ENCODE results near the gene KNDC1. TPM values are rescaled to one million over a fixed set of nuclear protein-coding genes. Genes with fewer than 3 reads are reported as not detected.

Gene KNDC1
- total RNA-seq, 1 experiment from 2014 or later = 0.34 TPM

GRCh38 chr10:133180192-133180964 lies 20.4 kb downstream of the KNDC1 start:
- in situ Hi-C loops (cut with HindIII; ENCODE audit: low pct_unique_long_range_greater_than_20kb, low sequenced_read_pairs) = no loop called here
- no peak for DNase-seq (ENCODE audit: low read depth, low spot score)

DNA sequence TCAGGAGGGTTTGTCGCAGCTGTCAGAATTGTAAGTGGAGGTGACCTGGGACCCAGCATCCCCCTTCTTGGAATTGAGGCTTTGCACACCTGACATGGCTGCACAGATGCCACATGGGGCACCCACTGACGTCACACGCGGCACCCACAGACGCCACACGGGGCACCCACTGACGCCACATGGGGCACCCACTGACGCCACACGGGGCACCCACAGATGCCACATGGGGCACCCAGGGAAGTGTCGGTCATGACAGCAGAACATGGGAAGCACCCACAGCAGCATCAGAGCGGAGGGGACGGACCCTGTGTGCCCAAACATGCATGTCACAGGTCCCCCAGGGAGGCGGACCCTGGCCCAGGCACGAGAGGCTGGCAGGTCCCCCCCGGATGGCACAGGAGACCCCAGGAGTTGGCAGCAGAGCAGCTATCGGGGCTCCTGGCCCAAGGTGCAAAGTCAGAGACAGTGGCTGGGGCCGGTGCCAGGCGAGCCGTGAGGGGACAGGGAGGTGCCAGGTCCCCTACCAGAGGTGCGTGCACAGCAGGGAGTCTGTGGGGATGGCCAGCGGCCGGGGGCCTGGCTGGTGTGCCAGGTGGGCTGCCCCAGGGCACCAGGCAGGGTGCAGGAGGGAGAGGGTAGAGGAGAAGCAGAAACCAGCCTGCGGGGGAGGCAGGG lies 21.1 kb downstream of the KNDC1 start:
- no peak for DNase-seq (ENCODE audit: low read depth, low spot score)
- in situ Hi-C loops (cut with HindIII; ENCODE audit: low pct_unique_long_range_greater_than_20kb, low sequenced_read_pairs) = no loop called here

DNA sequence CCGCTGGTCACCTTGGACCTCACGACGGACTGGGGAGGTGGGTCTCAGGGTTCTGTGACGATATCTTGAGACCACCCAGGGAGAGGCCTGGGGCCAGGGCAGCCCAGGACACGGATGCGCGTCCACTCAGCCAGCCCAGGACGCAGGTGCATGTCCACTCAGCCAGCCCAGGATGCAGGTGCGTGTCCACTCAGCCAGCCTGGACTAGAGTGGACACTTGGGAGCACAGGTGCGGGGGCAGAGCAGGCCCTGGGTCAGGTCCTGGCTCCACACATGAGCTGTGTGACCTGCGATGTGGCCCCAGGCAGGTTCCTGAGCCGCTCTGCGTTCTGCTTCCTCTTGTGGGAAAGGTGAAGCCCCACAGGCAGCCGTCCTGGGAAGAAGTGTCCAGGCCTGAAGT lies 22.2 kb downstream of the KNDC1 start:
- no peak for DNase-seq (ENCODE audit: low read depth, low spot score)
- in situ Hi-C loops (cut with HindIII; ENCODE audit: low pct_unique_long_range_greater_than_20kb, low sequenced_read_pairs) = no loop called here

- in situ Hi-C loops (cut with HindIII; ENCODE audit: low pct_unique_long_range_greater_than_20kb, low sequenced_read_pairs) = no loop called here
- DNase-seq (ENCODE audit: low read depth, low spot score) = no peak
Observed at GRCh38 chr10:133182791-133183645, 23.0 kb downstream of the KNDC1 start.

GRCh38 chr10:133183646-133184378 lies 23.8 kb downstream of the KNDC1 start:
- in situ Hi-C loops (cut with HindIII; ENCODE audit: low pct_unique_long_range_greater_than_20kb, low sequenced_read_pairs) = no loop called here
- no peak for DNase-seq (ENCODE audit: low read depth, low spot score)

DNA sequence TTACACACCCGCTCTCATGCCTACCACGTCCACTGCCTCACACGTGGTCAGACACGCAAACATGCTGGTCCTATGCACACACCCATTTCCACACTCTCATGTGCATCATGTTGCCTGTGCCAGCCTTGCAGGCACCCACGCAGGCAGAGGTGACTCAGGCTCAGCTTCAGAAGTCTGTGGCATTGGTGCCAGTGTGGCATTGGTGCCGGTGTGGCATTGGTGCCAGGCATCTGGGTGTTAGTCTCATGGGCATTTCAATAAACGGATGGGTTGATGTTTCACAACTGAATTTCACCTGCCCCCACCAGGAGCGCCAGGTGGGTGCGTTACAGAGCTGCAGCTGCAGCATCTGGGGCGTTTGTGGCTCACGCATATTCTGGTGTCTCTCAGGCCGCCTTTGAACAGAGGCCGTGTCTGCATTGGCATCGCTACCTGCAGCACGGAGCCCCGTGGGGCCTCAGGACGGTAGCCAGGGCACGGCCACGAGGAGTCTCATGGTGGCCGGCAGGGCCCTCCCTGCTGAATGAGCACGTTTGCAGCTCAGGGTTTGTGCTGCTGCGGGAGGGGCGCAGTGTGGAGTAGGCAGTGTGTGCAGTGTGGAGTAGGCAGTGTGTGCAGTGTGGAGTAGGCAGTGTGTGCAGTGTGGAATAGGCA lies 24.7 kb downstream of the KNDC1 start:
- no peak for DNase-seq (ENCODE audit: low read depth, low spot score)
- in situ Hi-C loops (cut with HindIII; ENCODE audit: low pct_unique_long_range_greater_than_20kb, low sequenced_read_pairs) = no loop called here

DNA sequence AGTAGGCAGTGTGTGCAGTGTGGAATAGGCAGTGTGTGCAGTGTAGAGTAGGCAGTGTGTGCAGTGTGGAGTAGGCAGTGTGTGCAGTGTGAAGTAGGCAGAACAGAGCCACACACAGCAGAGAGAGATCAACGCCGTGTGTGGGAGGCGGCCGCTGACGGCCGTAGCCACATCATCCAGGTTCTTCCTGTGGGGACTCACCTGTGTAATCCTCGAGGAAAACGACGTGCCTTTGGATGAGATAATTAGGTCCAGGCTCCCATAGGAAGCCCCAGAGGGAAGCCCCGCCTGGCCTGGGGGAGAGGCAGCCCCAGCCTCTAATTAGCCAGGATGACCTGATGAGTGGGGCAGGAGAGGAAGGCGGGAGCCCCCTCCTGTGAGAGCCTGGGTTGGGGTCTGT lies 25.4 kb downstream of the KNDC1 start:
- no peak for DNase-seq (ENCODE audit: low read depth, low spot score)
- in situ Hi-C loops (cut with HindIII; ENCODE audit: low pct_unique_long_range_greater_than_20kb, low sequenced_read_pairs) = no loop called here

- in situ Hi-C loops (cut with HindIII; ENCODE audit: low pct_unique_long_range_greater_than_20kb, low sequenced_read_pairs) = no loop called here
- no peak for DNase-seq (ENCODE audit: low read depth, low spot score)
Observed at GRCh38 chr10:133185916-133186315, 25.9 kb downstream of the KNDC1 start.

- in situ Hi-C loops (cut with HindIII; ENCODE audit: low pct_unique_long_range_greater_than_20kb, low sequenced_read_pairs) = no loop called here
- DNase-seq (ENCODE audit: low read depth, low spot score) = no peak
Observed at GRCh38 chr10:133186416-133187090, 26.5 kb downstream of the KNDC1 start.

DNA sequence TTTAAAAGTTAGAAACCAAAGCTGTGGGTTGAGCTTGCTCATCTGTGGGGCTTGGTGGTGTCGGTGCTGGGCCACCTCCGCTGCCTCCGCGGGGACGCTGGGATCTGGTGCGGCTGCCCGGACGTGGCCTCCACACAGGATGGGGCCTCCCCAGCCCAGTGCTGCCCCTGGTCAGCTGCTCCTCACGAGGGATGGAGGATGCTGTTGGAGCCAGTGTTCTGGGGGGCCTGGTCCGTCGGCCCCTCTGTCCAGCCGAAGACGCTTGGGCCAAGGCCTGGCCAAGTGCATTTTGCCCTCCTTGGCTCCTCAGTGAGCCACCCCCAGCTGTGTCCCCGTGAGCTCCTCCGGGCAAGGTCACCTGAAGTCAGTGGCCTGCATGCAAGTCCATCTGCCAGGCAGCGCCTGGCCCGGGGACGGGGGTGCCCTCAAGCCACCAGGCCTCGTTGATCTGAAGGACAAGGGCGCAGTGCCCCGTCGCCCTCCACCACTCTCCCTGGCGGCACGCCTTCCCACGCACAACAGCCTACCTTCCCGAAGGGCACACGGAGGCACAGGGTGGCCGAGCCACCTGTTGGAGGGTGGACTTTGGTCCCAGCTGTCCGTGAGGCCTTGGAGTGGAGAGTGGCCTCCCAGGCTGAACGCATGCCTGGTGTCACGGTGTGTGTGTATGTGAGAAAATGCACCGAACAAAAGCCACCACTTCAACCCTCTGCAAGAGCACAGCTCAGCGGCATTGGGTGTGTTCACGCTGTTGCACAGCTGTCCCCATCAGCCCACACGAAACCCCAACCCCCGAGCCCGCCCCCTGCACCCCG lies 27.3 kb downstream of the KNDC1 start:
- in situ Hi-C loops (cut with HindIII; ENCODE audit: low pct_unique_long_range_greater_than_20kb, low sequenced_read_pairs) = no loop called here

DNA sequence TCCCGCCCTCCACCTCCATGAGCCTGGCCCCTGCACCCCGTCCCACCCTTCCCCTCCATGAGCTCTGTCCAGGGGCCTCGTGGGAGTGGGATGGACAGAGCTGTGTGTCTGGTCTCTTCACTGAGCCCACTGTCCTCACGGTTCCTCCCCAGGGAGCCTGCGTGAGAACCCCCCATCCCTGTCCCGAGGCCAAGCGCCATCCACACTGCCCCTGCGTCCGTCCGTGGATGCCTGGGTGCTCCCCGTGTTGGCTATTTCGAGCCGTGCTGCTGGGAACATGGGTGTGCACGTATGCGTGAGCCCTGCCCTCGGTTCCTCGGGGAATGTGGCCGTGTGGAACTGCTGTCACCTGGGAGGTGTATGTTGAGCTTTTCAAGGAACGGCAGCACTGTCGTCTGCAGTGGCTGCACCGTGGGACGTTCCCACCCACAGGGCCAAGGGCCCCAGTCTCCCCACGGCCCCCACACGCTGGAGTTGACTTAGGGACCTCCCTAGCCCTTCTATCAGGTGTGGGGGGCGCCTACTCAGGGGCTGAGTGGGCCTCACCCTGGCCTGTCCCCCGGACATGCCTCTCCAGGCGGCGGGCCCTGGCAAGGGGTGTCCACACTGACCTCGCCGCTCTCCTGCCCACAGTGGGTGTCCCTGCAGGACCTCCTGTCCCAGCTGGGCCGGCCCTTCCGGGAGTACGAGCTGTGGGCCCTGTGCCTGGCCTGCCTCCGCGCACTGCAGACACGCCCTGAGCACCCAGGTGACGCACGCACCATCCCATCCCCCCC lies 28.1 kb downstream of the KNDC1 start:
- no peak for DNase-seq (ENCODE audit: low read depth, low spot score)
- in situ Hi-C loops (cut with HindIII; ENCODE audit: low pct_unique_long_range_greater_than_20kb, low sequenced_read_pairs) = no loop called here

More for the DNA sequence above, 27.3 kb downstream of the KNDC1 start:
- no peak for DNase-seq (ENCODE audit: low read depth, low spot score)

DNA sequence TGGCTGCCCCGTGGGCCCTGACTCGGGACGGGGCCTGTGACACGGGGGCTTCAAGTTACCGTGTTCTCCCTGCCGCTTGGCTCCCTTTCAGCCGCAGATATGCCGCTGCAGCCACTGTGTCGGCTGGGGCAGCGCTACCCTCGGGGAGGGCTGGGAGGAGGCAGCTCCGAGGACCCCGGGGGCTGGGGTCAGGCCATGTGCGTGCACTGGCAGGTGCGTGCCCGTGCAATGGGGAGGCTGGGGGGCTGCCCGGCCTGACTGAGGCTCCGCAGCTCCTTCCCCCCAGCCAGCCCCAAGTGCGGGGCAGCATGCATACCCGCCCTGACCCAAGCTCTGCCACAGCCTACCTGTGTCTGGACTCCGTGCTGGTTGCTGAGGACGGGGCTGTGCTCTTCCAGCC lies 29.2 kb downstream of the KNDC1 start:
- no peak for DNase-seq (ENCODE audit: low read depth, low spot score)
- in situ Hi-C loops (cut with HindIII; ENCODE audit: low pct_unique_long_range_greater_than_20kb, low sequenced_read_pairs) = no loop called here

DNA sequence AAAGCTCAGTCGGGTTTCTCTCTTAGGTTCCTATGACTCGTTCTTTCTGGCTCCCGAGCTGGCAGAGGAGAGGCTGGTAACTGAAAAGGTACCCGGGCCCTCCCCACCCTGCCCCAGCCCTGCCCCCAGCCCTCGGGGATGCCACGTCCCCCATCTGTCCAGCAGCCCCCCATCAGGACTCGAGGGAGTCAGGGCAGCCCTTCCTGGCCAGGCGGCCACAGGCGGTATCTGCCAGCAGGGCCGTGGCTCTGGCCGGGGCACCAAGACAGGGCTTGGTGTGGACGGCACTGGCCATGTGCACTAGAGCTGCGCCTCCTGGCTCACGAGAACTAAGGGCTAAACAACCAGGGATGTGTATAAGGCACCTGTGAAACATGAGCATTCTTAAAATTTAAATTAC lies 29.7 kb downstream of the KNDC1 start:
- in situ Hi-C loops (cut with HindIII; ENCODE audit: low pct_unique_long_range_greater_than_20kb, low sequenced_read_pairs) = no loop called here
- no peak for DNase-seq (ENCODE audit: low read depth, low spot score)

GRCh38 chr10:133190225-133190624 lies 30.2 kb downstream of the KNDC1 start:
- in situ Hi-C loops (cut with HindIII; ENCODE audit: low pct_unique_long_range_greater_than_20kb, low sequenced_read_pairs) = no loop called here

DNA sequence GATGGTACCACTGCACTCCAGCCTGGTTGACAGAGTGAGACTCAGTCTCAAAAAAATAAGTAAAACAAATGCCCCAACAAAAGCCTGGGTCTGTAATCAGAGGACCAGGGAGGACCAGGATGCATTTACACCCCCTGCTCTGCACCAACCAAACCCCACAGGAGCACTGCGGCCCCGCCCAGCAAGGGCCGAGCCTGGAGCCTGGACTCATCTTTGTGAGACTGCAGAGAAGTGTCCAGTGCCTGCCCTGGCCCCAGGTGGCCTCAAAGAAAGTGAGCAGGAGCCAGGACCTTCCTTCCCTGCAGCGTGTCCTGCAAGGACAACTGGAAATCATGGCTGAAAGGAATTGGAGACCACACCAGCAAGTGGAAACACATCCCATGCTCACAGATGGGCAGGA lies 31.6 kb downstream of the KNDC1 start:
- no peak for DNase-seq (ENCODE audit: low read depth, low spot score)
- in situ Hi-C loops (cut with HindIII; ENCODE audit: low pct_unique_long_range_greater_than_20kb, low sequenced_read_pairs) = no loop called here

More at GRCh38 chr10:133190225-133190624, 30.2 kb downstream of the KNDC1 start:
- DNase-seq (ENCODE audit: low read depth, low spot score) = no peak

All from SK-MEL-5 (cell line).